MM.1S (cell line): ENCODE results near the gene DSTN.

ENCODE experiments used
- DNase-seq: peaks from one replicate; pipeline ENCODE4 v3.0.0-alpha.2; 2015
- H2AFZ ChIP-seq: fragments of 300-600 bp; sonication (generic); 2 replicates; pipeline ENCODE4 v1.6.0; 2016; ENCODE audit warnings: antibody characterized with exemption, low read length
- H3F3A ChIP-seq: fragments of 300-600 bp; sonication (generic); 2 replicates; pipeline ENCODE4 v1.6.1; 2016; ENCODE audit warnings: mild to moderate bottlenecking, antibody characterized with exemption, low read length, moderate library complexity, mixed read lengths; ENCODE audit not compliant: insufficient read depth
- H3K27ac ChIP-seq: fragments of 300-600 bp; sonication (generic); 2 replicates; pipeline ENCODE4 v1.5.1; 2016; ENCODE audit warnings: mild to moderate bottlenecking, low read length
- H3K27me3 ChIP-seq: fragments of 300-600 bp; sonication (generic); replicated peaks from 2 replicates; pipeline ENCODE4 v1.6.0; 2016; ENCODE audit warnings: low read length; ENCODE audit not compliant: insufficient read depth
- H3K36me3 ChIP-seq: fragments of 300-600 bp; sonication (generic); replicated peaks from 2 replicates; pipeline ENCODE4 v1.6.1; 2016; ENCODE audit warnings: mild to moderate bottlenecking, low read length, mixed read lengths; ENCODE audit not compliant: insufficient read depth
- H3K4me1 ChIP-seq: fragments of 300-600 bp; sonication (generic); 2 replicates; pipeline ENCODE4 v1.6.1; 2016; ENCODE audit warnings: low read length, mixed read lengths
- H3K4me2 ChIP-seq: fragments of 300-600 bp; sonication (generic); 2 replicates; pipeline ENCODE4 v1.6.0; 2016; ENCODE audit warnings: low read depth, low read length
- H3K4me3 ChIP-seq: fragments of 300-600 bp; sonication (generic); 2 replicates; pipeline ENCODE4 v1.5.1; 2016; ENCODE audit warnings: low read length, mixed read lengths
- H3K79me2 ChIP-seq: fragments of 300-600 bp; sonication (generic); 2 replicates; pipeline ENCODE4 v1.6.1; 2016; ENCODE audit warnings: mixed run types, low read length, mixed read lengths
- H3K9ac ChIP-seq: fragments of 300-600 bp; sonication (generic); 2 replicates; pipeline ENCODE4 v1.6.1; 2016; ENCODE audit warnings: low read length, mixed read lengths
- H3K9me2 ChIP-seq: fragments of 300-600 bp; sonication (generic); replicated peaks from 2 replicates; pipeline ENCODE4 v1.6.1; 2016; ENCODE audit warnings: mild to moderate bottlenecking, low read length, mixed read lengths; ENCODE audit not compliant: insufficient read depth
- H3K9me3 ChIP-seq: fragments of 300-600 bp; sonication (generic); replicated peaks from 2 replicates; pipeline ENCODE4 v1.6.1; 2016; ENCODE audit warnings: mild to moderate bottlenecking, low read length, mixed read lengths; ENCODE audit not compliant: insufficient read depth
- H4K20me1 ChIP-seq: fragments of 300-600 bp; sonication (generic); 2 replicates; pipeline ENCODE4 v1.6.1; 2016; ENCODE audit warnings: mild to moderate bottlenecking, low read length, moderate library complexity, mixed read lengths; ENCODE audit not compliant: insufficient read depth
- EZH2 ChIP-seq: fragments of 300-600 bp; sonication (generic); optimal IDR thresholded peaks from 2 replicates; pipeline ENCODE3; 2017; ENCODE audit warnings: low read depth, mild to moderate bottlenecking, antibody characterized with exemption, low read length, mixed read lengths
- EZH2phosphoT487 ChIP-seq: fragments of 300-600 bp; sonication (generic); IDR thresholded peaks from 2 replicates; pipeline ENCODE4 v1.6.1; 2018; ENCODE audit warnings: antibody characterized with exemption, low read length
- TF ChIP-seq, protein P1 (sequence below): fragments of 300-600 bp; sonication (generic); IDR thresholded peaks from 2 replicates; pipeline ENCODE4 v1.5.1; 2016; ENCODE audit warnings: antibody characterized with exemption, low read length, mixed read lengths

Gene DSTN

DNA sequence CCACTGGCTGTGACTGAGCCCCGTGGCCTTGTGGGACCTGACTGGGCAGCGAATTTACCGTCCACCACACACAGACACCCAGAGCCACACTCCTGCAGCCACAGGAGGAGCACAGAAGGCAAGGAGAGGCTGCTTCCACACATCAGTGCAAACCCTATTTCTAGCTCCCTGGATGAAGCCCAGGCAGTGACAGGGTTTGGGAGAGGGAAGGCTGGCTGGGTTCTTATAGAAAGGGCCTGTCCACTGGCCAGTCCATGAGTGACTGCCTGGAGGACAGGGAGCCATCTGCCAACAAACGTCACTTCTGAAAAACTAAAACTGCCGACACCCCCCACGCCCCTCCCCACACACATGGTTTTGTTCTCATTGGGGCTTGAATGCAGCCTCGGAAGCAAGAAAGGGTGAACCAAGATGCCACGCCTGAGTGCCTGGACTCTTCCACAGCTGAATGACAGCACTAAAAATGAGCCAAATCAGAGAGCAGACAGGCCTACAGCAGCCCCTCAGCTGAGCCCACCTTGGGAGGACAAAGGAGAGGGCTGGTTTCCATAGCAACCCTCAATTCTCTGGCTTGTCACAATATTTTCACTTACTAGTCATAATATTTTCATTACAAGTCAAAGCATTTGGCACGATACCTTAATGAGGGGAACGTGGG, 73.8 kb downstream of the DSTN start:
- no peak overlapping the region for H3K4me3 ChIP-seq
- no peak overlapping the region for H3K9ac ChIP-seq
- H3K9me3 ChIP-seq, result no peaks in the 10 kb centered on the region
- H3K4me1 ChIP-seq, result no peaks in the 10 kb centered on the region
- no peak overlapping the region for H3K4me2 ChIP-seq
- TF ChIP-seq EZH2 (no peak), EZH2phosphoT487 (no peak)
- TF ChIP-seq, protein P1, sequence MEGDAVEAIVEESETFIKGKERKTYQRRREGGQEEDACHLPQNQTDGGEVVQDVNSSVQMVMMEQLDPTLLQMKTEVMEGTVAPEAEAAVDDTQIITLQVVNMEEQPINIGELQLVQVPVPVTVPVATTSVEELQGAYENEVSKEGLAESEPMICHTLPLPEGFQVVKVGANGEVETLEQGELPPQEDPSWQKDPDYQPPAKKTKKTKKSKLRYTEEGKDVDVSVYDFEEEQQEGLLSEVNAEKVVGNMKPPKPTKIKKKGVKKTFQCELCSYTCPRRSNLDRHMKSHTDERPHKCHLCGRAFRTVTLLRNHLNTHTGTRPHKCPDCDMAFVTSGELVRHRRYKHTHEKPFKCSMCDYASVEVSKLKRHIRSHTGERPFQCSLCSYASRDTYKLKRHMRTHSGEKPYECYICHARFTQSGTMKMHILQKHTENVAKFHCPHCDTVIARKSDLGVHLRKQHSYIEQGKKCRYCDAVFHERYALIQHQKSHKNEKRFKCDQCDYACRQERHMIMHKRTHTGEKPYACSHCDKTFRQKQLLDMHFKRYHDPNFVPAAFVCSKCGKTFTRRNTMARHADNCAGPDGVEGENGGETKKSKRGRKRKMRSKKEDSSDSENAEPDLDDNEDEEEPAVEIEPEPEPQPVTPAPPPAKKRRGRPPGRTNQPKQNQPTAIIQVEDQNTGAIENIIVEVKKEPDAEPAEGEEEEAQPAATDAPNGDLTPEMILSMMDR, result no peak
- H3F3A ChIP-seq, result no peaks in the 10 kb centered on the region; the same call in 1 of the 2 replicates
- no peak overlapping the region for H2AFZ ChIP-seq
- H3K9me2 ChIP-seq, result no peaks in the 10 kb centered on the region
- peaks cover 54% of the 10 kb centered on the region for H4K20me1 ChIP-seq
- H3K79me2 ChIP-seq, result peaks cover 98% of the 10 kb centered on the region
- no peaks in the 10 kb centered on the region for H3K27me3 ChIP-seq
- no peak overlapping the region for H3K27ac ChIP-seq
- H3K36me3 ChIP-seq, result peaks cover 21% of the 10 kb centered on the region
- no peak for DNase-seq

DNA sequence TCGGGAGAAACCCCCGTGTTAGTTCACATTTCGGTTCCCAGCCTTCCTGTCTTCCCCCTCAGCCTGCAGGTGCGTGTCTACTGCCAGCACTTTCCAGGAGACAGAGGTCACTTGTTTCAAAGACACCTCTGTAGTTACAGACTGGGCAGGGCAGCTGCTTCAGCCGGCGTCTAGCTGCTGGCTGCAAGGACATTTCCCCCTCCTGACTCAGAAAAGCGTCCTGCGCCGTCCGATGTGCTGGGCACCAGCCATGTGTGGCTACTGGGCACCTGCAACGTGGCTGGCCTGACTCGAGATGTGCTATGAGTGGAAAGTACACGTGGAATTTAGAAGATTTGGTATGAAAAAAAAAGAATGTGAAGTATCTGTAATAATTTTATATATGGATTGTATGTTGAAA, 74.6 kb downstream of the DSTN start:
- no peak for TF ChIP-seq EZH2phosphoT487
- no peak overlapping the region for H3K4me3 ChIP-seq
- no peak for DNase-seq
- H3K27me3 ChIP-seq, result no peaks in the 10 kb centered on the region
- H3F3A ChIP-seq, result no peaks in the 10 kb centered on the region; the same call in 1 of the 2 replicates
- no peaks in the 10 kb centered on the region for H3K9me3 ChIP-seq
- no peaks in the 10 kb centered on the region for H3K4me1 ChIP-seq
- no peaks in the 10 kb centered on the region for H3K9me2 ChIP-seq
- H4K20me1 ChIP-seq, result peaks cover 60% of the 10 kb centered on the region
- H2AFZ ChIP-seq, result no peak overlapping the region
- H3K36me3 ChIP-seq, result peaks cover 14% of the 10 kb centered on the region
- H3K4me2 ChIP-seq, result no peak overlapping the region
- no peak overlapping the region for H3K27ac ChIP-seq
- H3K79me2 ChIP-seq, result peaks cover 97% of the 10 kb centered on the region
- no peak overlapping the region for H3K9ac ChIP-seq

- no peak for DNase-seq
- Histone ChIP-seq H3K9me3 (no peaks in the 10 kb centered on the region), H2AFZ (no peak overlapping the region), H3K4me2 (no peak overlapping the region), H3K4me3 (no peak overlapping the region), H3K4me1 (no peaks in the 10 kb centered on the region), H3K9me2 (no peaks in the 10 kb centered on the region), H3K9ac (no peak overlapping the region), H4K20me1 (peaks cover 65% of the 10 kb centered on the region), H3K79me2 (peaks cover 99% of the 10 kb centered on the region), H3K27ac (no peak overlapping the region), H3K36me3 (peaks cover 14% of the 10 kb centered on the region), H3F3A (no peaks in the 10 kb centered on the region; the same call in 1 of the 2 replicates), H3K27me3 (no peaks in the 10 kb centered on the region)
- TF ChIP-seq EZH2 (no peak), EZH2phosphoT487 (no peak)
- TF ChIP-seq, protein P1, result no peak
These were observed 75.1 kb downstream of the DSTN start for GRCh38 chr20:17645010-17645409.

DNA sequence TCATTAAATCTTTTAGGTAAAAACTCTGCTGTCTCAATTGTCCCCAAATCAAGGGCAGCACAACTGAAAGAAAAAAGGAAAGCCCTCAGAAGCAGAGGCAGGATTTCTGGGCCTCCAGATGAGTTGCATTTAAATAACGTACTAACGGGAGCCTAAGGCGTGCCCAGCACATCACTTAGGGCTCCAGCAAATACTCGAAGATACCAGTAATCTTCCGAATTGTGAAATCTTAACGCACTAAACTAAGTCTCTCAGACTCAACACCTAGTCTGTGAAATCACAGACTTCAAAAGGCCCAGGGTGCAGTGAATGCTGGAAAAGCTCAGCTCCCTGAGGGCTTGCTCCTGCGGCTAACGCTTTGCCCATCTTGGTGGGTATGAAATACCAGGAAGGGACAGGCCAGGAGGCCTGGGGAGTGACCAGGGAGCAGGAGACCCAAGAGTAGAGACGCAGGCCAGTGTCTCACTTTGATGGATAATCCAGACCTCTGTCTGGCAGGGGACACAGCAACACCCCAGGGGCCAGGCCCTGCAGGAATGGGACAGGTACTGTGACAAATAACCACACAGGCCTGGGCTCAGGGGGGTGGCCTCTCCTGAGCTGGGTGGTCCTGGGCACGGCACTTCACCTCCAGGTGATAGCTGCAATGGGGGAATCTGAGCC, 75.8 kb downstream of the DSTN start:
- Histone ChIP-seq H2AFZ (no peak overlapping the region), H3F3A (no peaks in the 10 kb centered on the region; the same call in none of the 2 replicates), H3K36me3 (peaks cover 13% of the 10 kb centered on the region), H3K9me3 (no peaks in the 10 kb centered on the region), H3K79me2 (peaks cover 99% of the 10 kb centered on the region), H3K27ac (no peak overlapping the region), H3K9ac (no peak overlapping the region), H3K4me3 (no peak overlapping the region), H3K9me2 (no peaks in the 10 kb centered on the region), H4K20me1 (peaks cover 71% of the 10 kb centered on the region), H3K4me2 (no peak overlapping the region), H3K4me1 (no peaks in the 10 kb centered on the region), H3K27me3 (no peaks in the 10 kb centered on the region)
- no peak for DNase-seq
- TF ChIP-seq EZH2 (no peak), EZH2phosphoT487 (no peak)
- TF ChIP-seq, protein P1, result no peak
